K562 (cell line): ENCODE data around the gene PTPRT. TPM values are rescaled to one million over a fixed set of nuclear protein-coding genes. Genes with fewer than 3 reads are reported as not detected.

Source experiments
- ATAC-seq: fragments of 200-7000 bp; cut with Tn5 transposase; 3 replicates; pipeline ENCODE4 v1.9.1; 2020; ENCODE audit warnings: moderate library complexity
- BruUV-seq: library from RNA; stranded (reverse); fragments of 400-500 nt; replicated peaks from 2 replicates; lab custom pipeline; 2021; lab: Mats Ljungman, UMichigan
- CTCF ChIA-PET: fragments of 300-600 bp; formaldehyde crosslinking; extraction: SDS; loops from one replicate; lab custom pipeline; 2021; ENCODE audit warnings: low intra/inter-chr PET ratio; lab: Yijun Ruan, JAX
- POLR2A ChIA-PET: fragments of 300-600, 350-650 bp; sonication (Branson Sonifier 250); formaldehyde crosslinking; extraction: SDS; loops from one replicate; lab custom pipeline; 2021; ENCODE audit warnings: antibody characterized with exemption, inconsistent platforms; lab: Yijun Ruan, JAX
- DNase-seq, 4 experiments: peaks; one replicate each; pipeline versions ENCODE4 v3.0.0 to v3.0.0-alpha.2; 2011 to 2018; ENCODE audit warnings: low spot score in 3 of 4, mixed read lengths in 3 of 4; ENCODE audit errors: extremely low read depth in 1 of 4
- FAIRE-seq: peaks from 2 replicates; lab custom pipeline; 2011; peaks lifted over from hg19 to GRCh38; lab: Jason Lieb, UNC
- H2AFZ ChIP-seq: 2 replicates; pipeline ENCODE4 v1.6.0; 2011; ENCODE audit warnings: low read depth, low read length, control low read depth, inconsistent platforms
- H3K27ac ChIP-seq: fragments of 200-600 bp; 3 replicates; pipeline ENCODE4 v1.8.0; 2011; ENCODE audit warnings: low read depth, mild to moderate bottlenecking, control low read depth, inconsistent platforms, low read length, moderate library complexity, mixed read lengths; ENCODE audit errors: extremely low read depth
- H3K27me3 ChIP-seq, 2 experiments: fragments of 300-600 bp in 1 of 2; 2 replicates in 1 of 2; 3 replicates in 1 of 2; pipeline versions ENCODE4 v1.6.0 to v1.8.0; 2011; ENCODE audit warnings: inconsistent platforms in 2 of 2, low read length in 2 of 2, mild to moderate bottlenecking in 1 of 2, mixed read lengths in 1 of 2, moderate library complexity in 1 of 2; ENCODE audit not compliant: control insufficient read depth in 2 of 2, insufficient read depth in 2 of 2
- H3K36me3 ChIP-seq: fragments of 300-600 bp; 3 replicates; pipeline ENCODE4 v1.8.0; 2011; ENCODE audit warnings: mild to moderate bottlenecking, low read length, inconsistent platforms; ENCODE audit not compliant: control insufficient read depth, insufficient read depth
- H3K4me1 ChIP-seq, 2 experiments: fragments of 200-600 bp in 1 of 2; replicated peaks in 1 of 2; 2 replicates in 1 of 2; 3 replicates in 1 of 2; pipeline versions ENCODE4 v1.5.1 to v1.8.0; 2011; ENCODE audit warnings: inconsistent platforms in 2 of 2, low read length in 2 of 2, mild to moderate bottlenecking in 1 of 2, mixed read lengths in 1 of 2, moderate library complexity in 1 of 2; ENCODE audit not compliant: control insufficient read depth in 2 of 2, insufficient read depth in 2 of 2
- H3K4me2 ChIP-seq: 2 replicates; pipeline ENCODE4 v1.6.1; 2011; ENCODE audit warnings: low read length, control low read depth, inconsistent platforms, mixed read lengths; ENCODE audit not compliant: insufficient read depth
- H3K4me3 ChIP-seq: fragments of 200-600 bp; sonication (generic), shearing (Covaris generic); 2 replicates; pipeline ENCODE4 v1.5.1; 2016; ENCODE audit warnings: control low read depth, inconsistent platforms
- H3K79me2 ChIP-seq: fragments of 200-600 bp; 3 replicates; pipeline ENCODE4 v1.8.0; 2011; ENCODE audit warnings: low read length, inconsistent platforms; ENCODE audit not compliant: control insufficient read depth, insufficient read depth
- H3K9ac ChIP-seq, 2 experiments: 2 replicates each; pipeline versions ENCODE4 v1.6.0 to v1.6.1; 2011; ENCODE audit warnings: low read depth in 2 of 2, low read length in 2 of 2, control low read depth in 1 of 2, inconsistent platforms in 1 of 2, mild to moderate bottlenecking in 1 of 2, mixed read lengths in 1 of 2; ENCODE audit not compliant: insufficient read depth in 1 of 2
- H3K9me1 ChIP-seq: one replicate; pipeline ENCODE4 v1.6.0; 2011; ENCODE audit warnings: inconsistent platforms, mild to moderate bottlenecking, low read length, moderate library complexity; ENCODE audit not compliant: control insufficient read depth, insufficient read depth
- H3K9me3 ChIP-seq: replicated peaks from 2 replicates; pipeline ENCODE4 v1.5.1; 2011; ENCODE audit warnings: low read depth, low read length, inconsistent platforms; ENCODE audit not compliant: control insufficient read depth, insufficient read depth
- H4K20me1 ChIP-seq: replicated peaks from 2 replicates; pipeline ENCODE4 v1.6.1; 2011; ENCODE audit warnings: low read length, inconsistent platforms, mixed read lengths; ENCODE audit not compliant: control insufficient read depth, insufficient read depth
- CAMTA2 ChIP-seq: fragments of 250-450 bp; sonication (Bioruptor Pico); conservative IDR thresholded peaks from 2 replicates; pipeline ENCODE4 v1.5.1; 2022
- DIDO1 ChIP-seq: fragments of 450-650 bp; IDR thresholded peaks from 2 replicates; pipeline ENCODE4 v1.6.1; 2016; ENCODE audit warnings: low read depth, missing biosample characterization, missing genetic modification characterization
- ID3 ChIP-seq, 2 experiments: fragments of 250-450 bp in 1 of 2; fragments of 450-650 bp in 1 of 2; sonication (Bioruptor Pico) in 1 of 2; IDR thresholded peaks; 2 replicates each; pipeline versions ENCODE4 v1.6.1 to v1.8.0; 2016 to 2021; ENCODE audit warnings: mild to moderate bottlenecking in 2 of 2, moderate library complexity in 2 of 2, missing compliant biosample characterization in 1 of 2, missing genetic modification characterization in 1 of 2
- KDM5B ChIP-seq: fragments of 200-600 bp; sonication (generic); IDR thresholded peaks from 2 replicates; pipeline ENCODE4 v1.6.1; 2012; ENCODE audit warnings: low read depth, mild to moderate bottlenecking, moderate library complexity, low read length, control low read depth, inconsistent platforms; ENCODE audit not compliant: insufficient replicate concordance
- NCOA1 ChIP-seq: fragments of 450-650 bp; IDR thresholded peaks from 2 replicates; pipeline ENCODE4 v1.6.1; 2016; ENCODE audit warnings: low read depth
- SAFB2 ChIP-seq: fragments of 200-400 bp; formaldehyde crosslinking; IDR thresholded peaks from 2 replicates; pipeline ENCODE4 v1.6.1; 2018; ENCODE audit warnings: borderline replicate concordance, low read length, low read depth, moderate library complexity; ENCODE audit not compliant: severe bottlenecking
- SIN3B ChIP-seq: fragments of 450-650 bp; IDR thresholded peaks from 2 replicates; pipeline ENCODE4 v1.6.1; 2017; ENCODE audit warnings: low read depth, mild to moderate bottlenecking, moderate library complexity
- STAT5B ChIP-seq: fragments of 250-450 bp; sonication (Bioruptor Pico); IDR thresholded peaks from 2 replicates; pipeline ENCODE4 v1.8.0; 2021; ENCODE audit warnings: mild to moderate bottlenecking, inconsistent platforms
- TAL1 ChIP-seq: fragments of 450-650 bp; IDR thresholded peaks from 2 replicates; pipeline ENCODE4 v1.6.1; 2016; ENCODE audit warnings: mild to moderate bottlenecking
- ZNF785 ChIP-seq: fragments of 250-450 bp; sonication (Bioruptor Pico); IDR thresholded peaks from 2 replicates; pipeline ENCODE4 v1.4.0; 2020; ENCODE audit warnings: mild to moderate bottlenecking
- ZNF830 ChIP-seq: fragments of 250-450 bp; sonication (Bioruptor Pico); IDR thresholded peaks from 2 replicates; pipeline ENCODE4 v1.5.0; 2021; ENCODE audit warnings: mild to moderate bottlenecking
- WGBS: fragments of 100-300 bp; shearing (Covaris generic); methylation state at CpG from one replicate; pipeline ENCODE4 v1.1.6; 2016; ENCODE audit warnings: low coverage, mixed read lengths; ENCODE audit not compliant: insufficient coverage; ENCODE audit errors: missing lambda C conversion rate; 5-methylcytosine and 5-hydroxymethylcytosine counted together
- in situ Hi-C: fragments of 300-500 bp; cut with MboI; formaldehyde crosslinking; loops from 4 replicates; pipeline ENCODE4 v1.15.0; 2018; ENCODE audit warnings: inconsistent platforms, mixed read lengths
- intact Hi-C: fragments of 100-400 bp; cut with micrococcal nuclease; formaldehyde crosslinking; loops from 2 replicates; pipeline ENCODE4 v1.14.2; 2022
- polyA plus RNA-seq, 8 experiments: library from polyadenylated mRNA; depleted of rRNA in 4 of 8; stranded (reverse) in 5 of 8; unstranded in 3 of 8; fragments of >200 nt; fragmentation: Nextera tagmentation in 2 of 8; fragmentation: Illumina TruSeq in 1 of 8; extraction: Ambion mirVana in 2 of 8; extraction: Trizol in 1 of 8; gene quantifications; 2 replicates each; pipeline versions ENCODE4 v1.2.1 to v1.2.3, GENCODE V29; 2011 to 2014; ENCODE audit warnings: inconsistent platforms in 1 of 8, missing spikeins in 1 of 8
- total RNA-seq, 7 experiments: library from RNA; depleted of rRNA in 6 of 7; stranded (reverse); fragments of >200 nt in 6 of 7; fragmentation: Illumina TruSeq in 2 of 7; extraction: Trizol in 2 of 7; gene quantifications; 2 replicates each; pipeline versions ENCODE4 v1.2.1 to v1.2.3, GENCODE V29; 2011 to 2021; ENCODE audit warnings: low replicate concordance in 1 of 7
- TF ChIP-seq, protein P1 (sequence below): sonication (generic); formaldehyde crosslinking; IDR thresholded peaks from 2 replicates; pipeline ENCODE4 v1.8.0; 2023; ENCODE audit warnings: mild to moderate bottlenecking, missing genetic modification reagents
- TF ChIP-seq, protein P2 (sequence below): fragments of 250-450 bp; sonication (Bioruptor Pico); IDR thresholded peaks from 2 replicates; pipeline ENCODE4 v1.8.0; 2022; ENCODE audit warnings: moderate library complexity, mild to moderate bottlenecking, inconsistent platforms
- TF ChIP-seq, protein P3 (sequence below): fragments of 450-650 bp; IDR thresholded peaks from 2 replicates; pipeline ENCODE4 v1.6.1; 2016; ENCODE audit warnings: borderline replicate concordance
- TF ChIP-seq, protein P4 (sequence below): sonication (generic); IDR thresholded peaks from 2 replicates; pipeline ENCODE4 v1.6.1; 2016

Gene PTPRT
- total and polyA plus RNA-seq, 9 of the 15 experiments (the other 6 are each of a cell fraction or from before 2014, with no cell fraction given): not detected

- H3K4me3 ChIP-seq: no peak overlapping the region
- 3% methylated on average over 3 of the region's 3 CpGs for WGBS
- TF ChIP-seq ID3 (CRISPR knock-in tag; IDR thresholded peaks at IDR 0.05) (no peak), ID3 (tag; IDR thresholded peaks at IDR 0.05) (no peak), CAMTA2 (CRISPR knock-in tag) (no peak), NCOA1 (no peak), TAL1 (no peak), KDM5B (no peak), STAT5B (CRISPR knock-in tag) (no peak), ZNF785 (CRISPR knock-in tag) (no peak), DIDO1 (tag) (no peak), SAFB2 (no peak), ZNF830 (no peak), SIN3B (no peak)
- TF ChIP-seq, protein P1, sequence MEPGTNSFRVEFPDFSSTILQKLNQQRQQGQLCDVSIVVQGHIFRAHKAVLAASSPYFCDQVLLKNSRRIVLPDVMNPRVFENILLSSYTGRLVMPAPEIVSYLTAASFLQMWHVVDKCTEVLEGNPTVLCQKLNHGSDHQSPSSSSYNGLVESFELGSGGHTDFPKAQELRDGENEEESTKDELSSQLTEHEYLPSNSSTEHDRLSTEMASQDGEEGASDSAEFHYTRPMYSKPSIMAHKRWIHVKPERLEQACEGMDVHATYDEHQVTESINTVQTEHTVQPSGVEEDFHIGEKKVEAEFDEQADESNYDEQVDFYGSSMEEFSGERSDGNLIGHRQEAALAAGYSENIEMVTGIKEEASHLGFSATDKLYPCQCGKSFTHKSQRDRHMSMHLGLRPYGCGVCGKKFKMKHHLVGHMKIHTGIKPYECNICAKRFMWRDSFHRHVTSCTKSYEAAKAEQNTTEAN: no peak
- TF ChIP-seq, protein P2, sequence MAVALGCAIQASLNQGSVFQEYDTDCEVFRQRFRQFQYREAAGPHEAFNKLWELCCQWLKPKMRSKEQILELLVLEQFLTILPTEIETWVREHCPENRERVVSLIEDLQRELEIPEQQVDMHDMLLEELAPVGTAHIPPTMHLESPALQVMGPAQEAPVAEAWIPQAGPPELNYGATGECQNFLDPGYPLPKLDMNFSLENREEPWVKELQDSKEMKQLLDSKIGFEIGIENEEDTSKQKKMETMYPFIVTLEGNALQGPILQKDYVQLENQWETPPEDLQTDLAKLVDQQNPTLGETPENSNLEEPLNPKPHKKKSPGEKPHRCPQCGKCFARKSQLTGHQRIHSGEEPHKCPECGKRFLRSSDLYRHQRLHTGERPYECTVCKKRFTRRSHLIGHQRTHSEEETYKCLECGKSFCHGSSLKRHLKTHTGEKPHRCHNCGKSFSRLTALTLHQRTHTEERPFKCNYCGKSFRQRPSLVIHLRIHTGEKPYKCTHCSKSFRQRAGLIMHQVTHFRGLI (CRISPR knock-in tag): no peak
- TF ChIP-seq, protein P3, sequence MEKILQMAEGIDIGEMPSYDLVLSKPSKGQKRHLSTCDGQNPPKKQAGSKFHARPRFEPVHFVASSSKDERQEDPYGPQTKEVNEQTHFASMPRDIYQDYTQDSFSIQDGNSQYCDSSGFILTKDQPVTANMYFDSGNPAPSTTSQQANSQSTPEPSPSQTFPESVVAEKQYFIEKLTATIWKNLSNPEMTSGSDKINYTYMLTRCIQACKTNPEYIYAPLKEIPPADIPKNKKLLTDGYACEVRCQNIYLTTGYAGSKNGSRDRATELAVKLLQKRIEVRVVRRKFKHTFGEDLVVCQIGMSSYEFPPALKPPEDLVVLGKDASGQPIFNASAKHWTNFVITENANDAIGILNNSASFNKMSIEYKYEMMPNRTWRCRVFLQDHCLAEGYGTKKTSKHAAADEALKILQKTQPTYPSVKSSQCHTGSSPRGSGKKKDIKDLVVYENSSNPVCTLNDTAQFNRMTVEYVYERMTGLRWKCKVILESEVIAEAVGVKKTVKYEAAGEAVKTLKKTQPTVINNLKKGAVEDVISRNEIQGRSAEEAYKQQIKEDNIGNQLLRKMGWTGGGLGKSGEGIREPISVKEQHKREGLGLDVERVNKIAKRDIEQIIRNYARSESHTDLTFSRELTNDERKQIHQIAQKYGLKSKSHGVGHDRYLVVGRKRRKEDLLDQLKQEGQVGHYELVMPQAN: no peak
- TF ChIP-seq, protein P4, sequence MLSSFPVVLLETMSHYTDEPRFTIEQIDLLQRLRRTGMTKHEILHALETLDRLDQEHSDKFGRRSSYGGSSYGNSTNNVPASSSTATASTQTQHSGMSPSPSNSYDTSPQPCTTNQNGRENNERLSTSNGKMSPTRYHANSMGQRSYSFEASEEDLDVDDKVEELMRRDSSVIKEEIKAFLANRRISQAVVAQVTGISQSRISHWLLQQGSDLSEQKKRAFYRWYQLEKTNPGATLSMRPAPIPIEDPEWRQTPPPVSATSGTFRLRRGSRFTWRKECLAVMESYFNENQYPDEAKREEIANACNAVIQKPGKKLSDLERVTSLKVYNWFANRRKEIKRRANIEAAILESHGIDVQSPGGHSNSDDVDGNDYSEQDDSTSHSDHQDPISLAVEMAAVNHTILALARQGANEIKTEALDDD: no peak
- H3K79me2 ChIP-seq: no peaks in the 10 kb centered on the region
- no peaks in the 10 kb centered on the region for H3K9me3 ChIP-seq
- FAIRE-seq (no peak), DNase-seq (no peak), ATAC-seq (no peak)
- no peaks in the 10 kb centered on the region for H3K4me1 ChIP-seq
- H3K4me2 ChIP-seq: no peak overlapping the region
- CTCF ChIA-PET: no interaction called here
- POLR2A ChIA-PET: no interaction called here
- no peak overlapping the region for H2AFZ ChIP-seq
- no peak overlapping the region for H3K27ac ChIP-seq
- no peak overlapping the region for H3K9ac ChIP-seq
- intact Hi-C loops (no loop called here), in situ Hi-C loops (no loop called here)
- no peaks in the 10 kb centered on the region for H3K36me3 ChIP-seq
- H3K9me1 ChIP-seq: no peaks in the 10 kb centered on the region
- no TSS peak for BruUV-seq
- H4K20me1 ChIP-seq: no peaks in the 10 kb centered on the region
- no peaks in the 10 kb centered on the region for H3K27me3 ChIP-seq
These were observed 788.1 kb downstream of the PTPRT start for GRCh38 chr20:42401613-42402012.
